Adrenal gland (tissue), 12 donors: ENCODE data around the gene CCNI2. TPM values are rescaled to one million over a fixed set of nuclear protein-coding genes. Genes with fewer than 3 reads are reported as not detected.

Source experiments
- DNase-seq, 7 donors: peaks; one replicate each; pipeline ENCODE4 v3.0.0-alpha.2; 2019 to 2020
- H3K27ac ChIP-seq, 5 donors: fragments of 200-600 bp; sonication (generic) in 4 of 5; 1 replicate in 3 of 5; 2 replicates in 2 of 5; pipeline versions ENCODE4 v1.5.1 to v1.8.0; 2016 to 2020; ENCODE audit warnings: mild to moderate bottlenecking in 1 of 5
- H3K27me3 ChIP-seq: fragments of 200-600 bp; 2 replicates; pipeline ENCODE4 v1.8.0; 2021
- H3K36me3 ChIP-seq, 2 donors: fragments of 200-600 bp; replicated peaks in 1 of 2; 1 replicate in 1 of 2; 2 replicates in 1 of 2; pipeline versions ENCODE4 v1.5.1 to v1.8.0; 2018 to 2022
- H3K4me1 ChIP-seq, 2 donors: fragments of 200-600 bp; replicated peaks in 1 of 2; 1 replicate in 1 of 2; 2 replicates in 1 of 2; pipeline versions ENCODE4 v1.5.1 to v1.8.0; 2018 to 2021
- H3K4me3 ChIP-seq, 4 donors: fragments of 200-600 bp; sonication (generic) in 3 of 4; one replicate each; pipeline ENCODE4 v1.5.1; 2016 to 2018
- H3K9me3 ChIP-seq, 3 donors: fragments of 200-600 bp; sonication (generic) in 1 of 3; replicated peaks in 1 of 3; 1 replicate in 2 of 3; 2 replicates in 1 of 3; pipeline versions ENCODE4 v1.5.1 to v1.8.0; 2016 to 2021
- CTCF ChIP-seq, 6 experiments: fragments of 450-650 bp in 4 of 6; fragments of 200-600 bp in 2 of 6; sonication (generic) in 1 of 6; IDR thresholded peaks; 1 replicate in 5 of 6; 2 replicates in 1 of 6; pipeline versions ENCODE4 v1.5.1 to v1.8.0; 2016 to 2021; ENCODE audit warnings: antibody characterized with exemption in 6 of 6, mild to moderate bottlenecking in 2 of 6, moderate library complexity in 1 of 6
- POLR2A ChIP-seq, 2 donors: fragments of 450-650 bp; IDR thresholded peaks; one replicate each; pipeline ENCODE4 v1.6.1; 2017; ENCODE audit warnings: antibody characterized with exemption in 2 of 2, mild to moderate bottlenecking in 2 of 2, moderate library complexity in 1 of 2
- WGBS, 4 donors: extraction: QIAGEN DNeasy Blood & Tissue Kit in 2 of 4; methylation state at CpG; one replicate each; pipeline versions ENCODE4 v1.1.5 to v1.1.7; 2013 to 2017; 5-methylcytosine and 5-hydroxymethylcytosine counted together
- intact Hi-C, 2 donors: fragments of 100-400 bp; cut with DNase I; formaldehyde crosslinking; loops; one replicate each; pipeline versions ENCODE4 v1.14.1 to v1.15.0; 2022 to 2023
- polyA plus RNA-seq, 3 donors: library from polyadenylated mRNA; stranded (reverse); fragments of 200-250 nt in 2 of 3; fragments of 350-450 nt in 1 of 3; fragmentation: Illumina TruSeq in 1 of 3; extraction: RNeasy Lipid Tissue Mini Kit (QIAGEN cat#74804) in 1 of 3; gene quantifications; one replicate each; pipeline ENCODE4 v1.2.3, GENCODE V29; 2013 to 2014
- total RNA-seq, 9 donors: library from RNA; depleted of rRNA in 4 of 9; stranded (reverse); fragments of >200 nt in 4 of 9; fragments of 120-200 nt in 1 of 9; fragmentation: NEBNext Ultra II Directional in 1 of 9; extraction: Animal tissue kit (Norgen Biotek cat#: 25700) in 1 of 9; gene quantifications; one replicate each; pipeline versions ENCODE4 v1.1.0 to v1.2.4, GENCODE V29; 2013 to 2023
- donor health status: healthy with polysubstance abuse.
- donor health status: Bipolar disorder and iron deficiency.
- donor health status: DM: yes; HTN: yes; CAD: no.
- donor health status: DM: no; HTN: no; CAD: no.
- donor health status: DM: no; HTN: no; CAD: no.
- donor health status: DM: yes; HTN: yes; CAD: no.

CCNI2 gene
- total and polyA plus RNA-seq, 12 donors: 0.08 to 0.40 (median 0.20) TPM; not detected in 5

DNA sequence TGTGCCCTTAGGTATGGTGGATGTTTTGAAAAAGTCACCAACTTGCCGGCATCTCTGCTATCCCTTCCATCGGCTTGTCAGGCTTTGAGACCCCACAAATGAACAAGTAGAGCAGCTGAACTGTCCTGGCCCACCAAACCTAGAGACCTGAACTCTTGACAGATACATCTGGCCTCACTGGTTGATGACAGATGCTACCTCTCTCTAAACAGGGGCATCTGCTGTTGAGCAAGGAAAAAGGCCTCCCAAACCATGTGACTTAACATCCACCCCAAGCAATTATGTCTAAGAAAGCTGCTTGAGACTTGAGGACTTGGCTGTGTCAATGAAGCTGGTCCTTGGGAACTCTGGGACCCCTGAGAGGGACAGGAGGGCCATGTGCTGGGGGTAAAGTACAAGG, 2.3 kb downstream of the CCNI2 start:
- intact Hi-C loops: no loop called here
- 86 to 95% (median 94%) methylated on average over 2 of the region's 2 CpGs for WGBS, 4 donors
- no peak for TF ChIP-seq CTCF (IDR thresholded peaks at IDR 0.05)
- no peak for TF ChIP-seq POLR2A (IDR thresholded peaks at IDR 0.05)
- H3K27ac ChIP-seq: no peak overlapping the region
- peaks cover 4 to 16% of the 10 kb centered on the region in 2 donors for H3K4me1 ChIP-seq
- no peaks in the 10 kb centered on the region for H3K36me3 ChIP-seq
- no peak overlapping the region for H3K4me3 ChIP-seq
- no peak for DNase-seq
- H3K9me3 ChIP-seq: no peaks in the 10 kb centered on the region
- H3K27me3 ChIP-seq: peaks cover 17% of the 10 kb centered on the region

DNA sequence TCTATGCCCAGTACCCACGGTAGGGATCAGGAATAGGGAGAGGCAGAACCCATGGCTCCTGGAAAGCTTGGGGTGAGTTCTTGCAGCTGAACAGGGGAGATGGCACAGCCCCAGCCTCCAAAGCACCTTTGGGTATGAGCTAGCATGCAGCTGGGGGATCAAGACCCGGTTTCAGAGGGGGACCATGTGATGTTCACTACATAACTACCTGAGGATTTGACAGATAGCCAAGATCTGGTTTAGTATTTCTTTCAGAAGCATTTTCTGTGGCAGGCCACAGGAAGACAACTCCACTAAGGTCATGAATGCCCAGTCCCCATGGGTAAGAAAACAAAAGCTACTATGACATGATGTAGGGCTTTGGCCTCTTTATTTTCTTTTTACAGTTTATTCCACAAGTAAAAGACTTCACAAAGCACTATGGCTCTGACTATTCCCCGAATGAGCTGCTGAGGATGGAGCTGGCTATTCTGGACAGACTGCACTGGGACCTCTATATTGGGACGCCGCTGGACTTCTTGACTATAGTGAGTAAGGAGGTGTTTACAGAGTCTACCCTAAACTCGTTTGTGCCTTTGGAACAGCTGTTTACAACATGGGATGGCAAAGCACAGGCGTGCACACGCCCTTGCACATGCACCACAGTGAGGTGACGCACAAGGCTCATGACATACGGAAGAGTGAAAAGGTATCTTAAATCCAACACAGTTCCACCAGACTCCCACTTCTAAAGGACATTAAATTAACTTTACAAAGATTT, 3.4 kb downstream of the CCNI2 start:
- DNase-seq: peak in 1 of 7 donors; percentile 42
- H3K9me3 ChIP-seq: no peaks in the 10 kb centered on the region
- no peak overlapping the region for H3K27ac ChIP-seq
- TF ChIP-seq CTCF (IDR thresholded peaks at IDR 0.05): no peak
- no peak for TF ChIP-seq POLR2A (IDR thresholded peaks at IDR 0.05)
- H3K36me3 ChIP-seq: no peaks in the 10 kb centered on the region
- no peak overlapping the region for H3K4me3 ChIP-seq
- WGBS, 4 donors: 85 to 93% (median 90%) methylated on average over 10 of the region's 10 CpGs
- intact Hi-C loops: no loop called here
- peaks cover 4 to 16% of the 10 kb centered on the region in 2 donors for H3K4me1 ChIP-seq
- H3K27me3 ChIP-seq: peaks cover 12% of the 10 kb centered on the region

- Histone ChIP-seq H3K27me3 (peaks cover 9% of the 10 kb centered on the region), H3K27ac (no peak overlapping the region), H3K9me3 (no peaks in the 10 kb centered on the region), H3K36me3 (no peaks in the 10 kb centered on the region), H3K4me3 (no peak overlapping the region), H3K4me1 (peaks cover 4 to 16% of the 10 kb centered on the region in 2 donors)
- intact Hi-C loops: no loop called here
- peak in 2 of 7 donors; percentile 28 to 60 for DNase-seq
- 80 to 87% (median 81%) methylated on average over 7 of the region's 7 CpGs for WGBS, 4 donors
- TF ChIP-seq POLR2A (IDR thresholded peaks at IDR 0.05): no peak
- no peak for TF ChIP-seq CTCF (IDR thresholded peaks at IDR 0.05)
These were observed 4.2 kb downstream of the CCNI2 start for GRCh38 chr5:132751444-132751843.

GRCh38 chr5:132751971-132752580, 4.8 kb downstream of the CCNI2 start:
- no peak overlapping the region for H3K4me3 ChIP-seq
- H3K27me3 ChIP-seq: peaks cover 2% of the 10 kb centered on the region
- no peaks in the 10 kb centered on the region for H3K36me3 ChIP-seq
- peak in 1 of 7 donors; percentile 29 for DNase-seq
- TF ChIP-seq CTCF (IDR thresholded peaks at IDR 0.05) (no peak), POLR2A (IDR thresholded peaks at IDR 0.05) (no peak)
- peaks cover 2 to 10% of the 10 kb centered on the region in 2 donors for H3K4me1 ChIP-seq
- no peak overlapping the region for H3K27ac ChIP-seq
- H3K9me3 ChIP-seq: no peaks in the 10 kb centered on the region
- intact Hi-C loops: no loop called here
- WGBS, 4 donors: 90 to 95% (median 94%) methylated on average over 4 to 5 of the region's 5 CpGs
